ENCODE results near the gene CD82.
A peak's percentile ranks its signal among the peaks of the same experiment; 100 is the strongest.
"Not testable (repeated sequence)": the region's sequence is repeated elsewhere in the genome, so short reads cannot be mapped to it uniquely, and the experiment has no call there.

Gene CD82

GRCh38 chr11:44559940-44560300 is 5.5 kb upstream of the CD82 start:
- not testable (repeated sequence) for DNase-seq (ENCODE audit: low spot score)

GRCh38 chr11:44561275-44561805 is 4.1 kb upstream of the CD82 start:
- no peak for DNase-seq (ENCODE audit: low spot score)

GRCh38 chr11:44561964-44562734 is 3.3 kb upstream of the CD82 start:
- DNase-seq (ENCODE audit: low spot score), result no peak

- no peak for DNase-seq (ENCODE audit: low spot score)
Measured at GRCh38 chr11:44562845-44563460, 2.5 kb upstream of the CD82 start.

- no peak for DNase-seq (ENCODE audit: low spot score)
Measured at GRCh38 chr11:44563711-44564110, 1.8 kb upstream of the CD82 start.

GRCh38 chr11:44564166-44564565 is 1.3 kb upstream of the CD82 start:
- DNase-seq (ENCODE audit: low spot score), result no peak

- no peak for DNase-seq (ENCODE audit: low spot score)
Measured at GRCh38 chr11:44564670-44565210, 723 bp upstream of the CD82 start.

GRCh38 chr11:44565953-44566949 is 788 bp downstream of the CD82 start:
- DNase-seq (ENCODE audit: low spot score), result no peak

GRCh38 chr11:44566952-44567875 is 1.8 kb downstream of the CD82 start:
- peak; percentile 49 for DNase-seq (ENCODE audit: low spot score)

- no peak for DNase-seq (ENCODE audit: low spot score)
Measured at GRCh38 chr11:44567876-44568256, 2.4 kb downstream of the CD82 start.

- DNase-seq (ENCODE audit: low spot score), result no peak
Measured at GRCh38 chr11:44568331-44568657, 2.8 kb downstream of the CD82 start.

GRCh38 chr11:44568658-44569473 is 3.4 kb downstream of the CD82 start:
- DNase-seq (ENCODE audit: low spot score), result peak; percentile 95

GRCh38 chr11:44570411-44571155 is 5.1 kb downstream of the CD82 start:
- DNase-seq (ENCODE audit: low spot score), result no peak

GRCh38 chr11:44571871-44572270 is 6.4 kb downstream of the CD82 start:
- no peak for DNase-seq (ENCODE audit: low spot score)

- no peak for DNase-seq (ENCODE audit: low spot score)
Measured at GRCh38 chr11:44572436-44572835, 7.0 kb downstream of the CD82 start.

GRCh38 chr11:44572884-44573283 is 7.4 kb downstream of the CD82 start:
- DNase-seq (ENCODE audit: low spot score), result no peak

- no peak for DNase-seq (ENCODE audit: low spot score)
Measured at GRCh38 chr11:44573333-44573732, 7.9 kb downstream of the CD82 start.

- DNase-seq (ENCODE audit: low spot score), result peak; percentile 74
Measured at GRCh38 chr11:44574610-44575287, 9.3 kb downstream of the CD82 start.

GRCh38 chr11:44575288-44575672 is 9.8 kb downstream of the CD82 start:
- DNase-seq (ENCODE audit: low spot score), result peak; percentile 54

All from activated CD4-positive, alpha-beta T cell treated with anti-CD3 and anti-CD28 coated beads, Interleukin-2, Interleukin-4, amounts not matched to agents 100 ng/mL and 50 ng/mL, durations not matched to agents 16 hours and 8 hours (primary cell).